IMR-90 (cell line): ENCODE measurements around the gene CCNG1.
"Not testable (repeated sequence)": the region's sequence is repeated elsewhere in the genome, so short reads cannot be mapped to it uniquely, and the experiment has no call there.

ENCODE experiments used
- CEBPB ChIP-seq: IDR thresholded peaks from 2 replicates; pipeline ENCODE4 v1.6.1; 2012; ENCODE audit warnings: low read depth, low read length, improper control_type of control experiment
- FOS ChIP-seq: fragments of 150-350 bp; IDR thresholded peaks from 2 replicates; pipeline ENCODE4 v1.6.1; 2016; ENCODE audit warnings: low read depth, low read length
- MAFK ChIP-seq: IDR thresholded peaks from 2 replicates; pipeline ENCODE4 v1.6.1; 2012; ENCODE audit warnings: low read depth, low read length, improper control_type of control experiment
- POLR2A ChIP-seq: IDR thresholded peaks from 2 replicates; pipeline ENCODE4 v1.6.1; 2012; ENCODE audit warnings: mild to moderate bottlenecking, low read depth, low read length
- RAD21 ChIP-seq: IDR thresholded peaks from 2 replicates; pipeline ENCODE4 v1.6.1; 2012; ENCODE audit warnings: low read length, improper control_type of control experiment
- RCOR1 ChIP-seq: IDR thresholded peaks from 2 replicates; pipeline ENCODE4 v1.6.1; 2012; ENCODE audit warnings: mild to moderate bottlenecking, low read length, improper control_type of control experiment; ENCODE audit not compliant: insufficient replicate concordance
- RFX5 ChIP-seq: IDR thresholded peaks from 2 replicates; pipeline ENCODE4 v1.8.0; 2012; ENCODE audit warnings: low read depth, mild to moderate bottlenecking, low read length, moderate library complexity
- SMC3 ChIP-seq: fragments of 150-350 bp; IDR thresholded peaks from 2 replicates; pipeline ENCODE4 v1.6.1; 2016; ENCODE audit warnings: low read depth, mild to moderate bottlenecking, antibody characterized with exemption, low read length, moderate library complexity
- TF ChIP-seq, protein P1 (sequence below): conservative IDR thresholded peaks from 2 replicates; pipeline ENCODE4 v1.5.1; 2012; ENCODE audit warnings: mild to moderate bottlenecking, low read depth, low read length, improper control_type of control experiment
- TF ChIP-seq, protein P2 (sequence below): fragments of 150-350 bp; IDR thresholded peaks from 2 replicates; pipeline ENCODE4 v1.6.1; 2017; ENCODE audit warnings: mild to moderate bottlenecking, antibody characterized with exemption, low read length, low read depth
- TF ChIP-seq, protein P3 (sequence below): fragments of 150-350 bp; IDR thresholded peaks from 2 replicates; pipeline ENCODE4 v1.6.1; 2016; ENCODE audit warnings: low read depth, mild to moderate bottlenecking, low read length, moderate library complexity, borderline replicate concordance

DNA sequence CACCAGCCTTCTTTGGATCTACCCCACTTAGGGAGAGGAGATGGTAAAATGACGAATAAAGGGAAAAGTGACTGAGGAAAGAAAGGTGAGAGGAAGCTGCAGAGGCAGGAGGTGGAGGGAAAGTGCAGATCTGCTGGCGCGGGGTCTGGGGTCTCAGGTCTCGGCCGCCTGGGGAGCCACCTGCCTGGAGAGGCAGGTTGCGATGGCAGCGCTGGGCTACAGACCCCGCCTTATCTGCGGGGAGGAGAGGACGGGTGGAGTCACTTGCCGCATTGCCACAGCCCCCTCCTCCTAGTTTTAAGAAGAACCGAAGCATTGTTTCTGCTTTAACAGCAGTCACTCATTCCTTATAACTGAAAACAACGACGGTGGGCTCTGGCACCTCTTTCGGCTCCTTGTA is 21.7 kb upstream of the CCNG1 start:
- not testable (repeated sequence) for TF ChIP-seq RCOR1, SMC3, CEBPB, RAD21, FOS, POLR2A, RFX5, MAFK
- TF ChIP-seq, protein P1, sequence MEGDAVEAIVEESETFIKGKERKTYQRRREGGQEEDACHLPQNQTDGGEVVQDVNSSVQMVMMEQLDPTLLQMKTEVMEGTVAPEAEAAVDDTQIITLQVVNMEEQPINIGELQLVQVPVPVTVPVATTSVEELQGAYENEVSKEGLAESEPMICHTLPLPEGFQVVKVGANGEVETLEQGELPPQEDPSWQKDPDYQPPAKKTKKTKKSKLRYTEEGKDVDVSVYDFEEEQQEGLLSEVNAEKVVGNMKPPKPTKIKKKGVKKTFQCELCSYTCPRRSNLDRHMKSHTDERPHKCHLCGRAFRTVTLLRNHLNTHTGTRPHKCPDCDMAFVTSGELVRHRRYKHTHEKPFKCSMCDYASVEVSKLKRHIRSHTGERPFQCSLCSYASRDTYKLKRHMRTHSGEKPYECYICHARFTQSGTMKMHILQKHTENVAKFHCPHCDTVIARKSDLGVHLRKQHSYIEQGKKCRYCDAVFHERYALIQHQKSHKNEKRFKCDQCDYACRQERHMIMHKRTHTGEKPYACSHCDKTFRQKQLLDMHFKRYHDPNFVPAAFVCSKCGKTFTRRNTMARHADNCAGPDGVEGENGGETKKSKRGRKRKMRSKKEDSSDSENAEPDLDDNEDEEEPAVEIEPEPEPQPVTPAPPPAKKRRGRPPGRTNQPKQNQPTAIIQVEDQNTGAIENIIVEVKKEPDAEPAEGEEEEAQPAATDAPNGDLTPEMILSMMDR = not testable (repeated sequence)
- TF ChIP-seq, protein P2, sequence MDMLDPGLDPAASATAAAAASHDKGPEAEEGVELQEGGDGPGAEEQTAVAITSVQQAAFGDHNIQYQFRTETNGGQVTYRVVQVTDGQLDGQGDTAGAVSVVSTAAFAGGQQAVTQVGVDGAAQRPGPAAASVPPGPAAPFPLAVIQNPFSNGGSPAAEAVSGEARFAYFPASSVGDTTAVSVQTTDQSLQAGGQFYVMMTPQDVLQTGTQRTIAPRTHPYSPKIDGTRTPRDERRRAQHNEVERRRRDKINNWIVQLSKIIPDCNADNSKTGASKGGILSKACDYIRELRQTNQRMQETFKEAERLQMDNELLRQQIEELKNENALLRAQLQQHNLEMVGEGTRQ = not testable (repeated sequence)
- TF ChIP-seq, protein P3, sequence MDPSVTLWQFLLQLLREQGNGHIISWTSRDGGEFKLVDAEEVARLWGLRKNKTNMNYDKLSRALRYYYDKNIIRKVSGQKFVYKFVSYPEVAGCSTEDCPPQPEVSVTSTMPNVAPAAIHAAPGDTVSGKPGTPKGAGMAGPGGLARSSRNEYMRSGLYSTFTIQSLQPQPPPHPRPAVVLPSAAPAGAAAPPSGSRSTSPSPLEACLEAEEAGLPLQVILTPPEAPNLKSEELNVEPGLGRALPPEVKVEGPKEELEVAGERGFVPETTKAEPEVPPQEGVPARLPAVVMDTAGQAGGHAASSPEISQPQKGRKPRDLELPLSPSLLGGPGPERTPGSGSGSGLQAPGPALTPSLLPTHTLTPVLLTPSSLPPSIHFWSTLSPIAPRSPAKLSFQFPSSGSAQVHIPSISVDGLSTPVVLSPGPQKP = not testable (repeated sequence)
